Activated T-cell treated with anti-CD3 and anti-CD28 coated beads, Interleukin-2, amount 50 U/mL, for 24 hours (primary cell): ENCODE results near the gene EIF4G1.

Experiments used
- DNase-seq: peaks from one replicate; pipeline ENCODE4 v3.0.0-alpha.2; 2020
- H3K27ac Mint-ChIP-seq: 2 replicates; pipeline ENCODE4 v1.8.0; 2020; ENCODE audit warnings: mild to moderate bottlenecking, mixed read lengths
- H3K27me3 Mint-ChIP-seq: 2 replicates; pipeline ENCODE4 v1.8.0; 2020; ENCODE audit warnings: mixed read lengths
- H3K36me3 Mint-ChIP-seq: 2 replicates; pipeline ENCODE4 v1.8.0; 2020; ENCODE audit warnings: low read depth, mixed read lengths
- H3K4me1 Mint-ChIP-seq: 2 replicates; pipeline ENCODE4 v1.8.0; 2020; ENCODE audit warnings: low read depth, mixed read lengths
- H3K4me3 Mint-ChIP-seq: 2 replicates; pipeline ENCODE4 v1.8.0; 2020; ENCODE audit warnings: mild to moderate bottlenecking, moderate library complexity, mixed read lengths
- H3K9me3 Mint-ChIP-seq: 2 replicates; pipeline ENCODE4 v1.8.0; 2020; ENCODE audit warnings: mixed read lengths

Gene EIF4G1

GRCh38 chr3:184317201-184317600 is 2.8 kb downstream of the EIF4G1 start:
- Mint-ChIP-seq H3K36me3 (peaks cover 67% of the 10 kb centered on the region), H3K4me1 (peaks cover 53% of the 10 kb centered on the region), H3K9me3 (no peaks in the 10 kb centered on the region), H3K27me3 (no peaks in the 10 kb centered on the region), H3K27ac (peak overlapping the region; percentile 95), H3K4me3 (peak overlapping the region; percentile 88)
- no peak for DNase-seq

- Mint-ChIP-seq H3K36me3 (peaks cover 96% of the 10 kb centered on the region), H3K27me3 (no peaks in the 10 kb centered on the region), H3K9me3 (no peaks in the 10 kb centered on the region), H3K27ac (peak overlapping the region; percentile 55), H3K4me1 (peaks cover 72% of the 10 kb centered on the region), H3K4me3 (no peak overlapping the region)
- peak; percentile 69 for DNase-seq
Measured at GRCh38 chr3:184320104-184320445, 5.7 kb downstream of the EIF4G1 start.

DNA sequence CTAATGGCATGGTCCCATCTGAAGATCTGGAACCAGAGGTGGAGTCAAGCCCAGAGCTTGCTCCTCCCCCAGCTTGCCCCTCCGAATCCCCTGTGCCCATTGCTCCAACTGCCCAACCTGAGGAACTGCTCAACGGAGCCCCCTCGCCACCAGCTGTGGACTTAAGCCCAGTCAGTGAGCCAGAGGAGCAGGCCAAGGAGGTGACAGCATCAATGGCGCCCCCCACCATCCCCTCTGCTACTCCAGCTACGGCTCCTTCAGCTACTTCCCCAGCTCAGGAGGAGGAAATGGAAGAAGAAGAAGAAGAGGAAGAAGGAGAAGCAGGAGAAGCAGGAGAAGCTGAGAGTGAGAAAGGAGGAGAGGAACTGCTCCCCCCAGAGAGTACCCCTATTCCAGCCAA is 7.3 kb downstream of the EIF4G1 start:
- DNase-seq = no peak
- Mint-ChIP-seq H3K9me3 (no peaks in the 10 kb centered on the region), H3K36me3 (peaks cover 97% of the 10 kb centered on the region), H3K4me1 (peaks cover 78% of the 10 kb centered on the region), H3K27me3 (no peaks in the 10 kb centered on the region), H3K27ac (peak overlapping the region; percentile 55), H3K4me3 (no peak overlapping the region)

GRCh38 chr3:184322731-184323487 is 8.5 kb downstream of the EIF4G1 start:
- no peak overlapping the region for H3K4me3 Mint-ChIP-seq
- no peaks in the 10 kb centered on the region for H3K27me3 Mint-ChIP-seq
- H3K9me3 Mint-ChIP-seq = no peaks in the 10 kb centered on the region
- DNase-seq = no peak
- peaks cover 97% of the 10 kb centered on the region for H3K36me3 Mint-ChIP-seq
- peak overlapping the region; percentile 84 for H3K27ac Mint-ChIP-seq
- H3K4me1 Mint-ChIP-seq = peaks cover 66% of the 10 kb centered on the region

DNA sequence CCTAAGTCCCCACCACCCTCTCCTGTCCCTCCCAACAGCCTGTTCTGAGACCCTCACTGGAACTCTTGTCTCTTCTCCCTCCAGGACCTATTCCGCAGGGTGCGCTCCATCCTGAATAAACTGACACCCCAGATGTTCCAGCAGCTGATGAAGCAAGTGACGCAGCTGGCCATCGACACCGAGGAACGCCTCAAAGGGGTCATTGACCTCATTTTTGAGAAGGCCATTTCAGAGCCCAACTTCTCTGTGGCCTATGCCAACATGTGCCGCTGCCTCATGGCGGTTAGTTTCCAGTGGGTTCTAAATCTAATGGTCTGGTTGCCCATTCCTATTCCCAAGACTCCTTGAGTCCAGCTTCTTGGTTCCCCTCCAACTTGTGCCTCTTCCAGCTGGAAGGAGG is 9.3 kb downstream of the EIF4G1 start:
- Mint-ChIP-seq H3K27ac (peak overlapping the region; percentile 90), H3K4me1 (peaks cover 65% of the 10 kb centered on the region), H3K27me3 (no peaks in the 10 kb centered on the region), H3K9me3 (no peaks in the 10 kb centered on the region), H3K4me3 (no peak overlapping the region), H3K36me3 (peaks cover 98% of the 10 kb centered on the region)
- no peak for DNase-seq

GRCh38 chr3:184325269-184325668 is 10.9 kb downstream of the EIF4G1 start:
- Mint-ChIP-seq H3K27me3 (no peaks in the 10 kb centered on the region), H3K27ac (peak overlapping the region; percentile 90), H3K4me3 (no peak overlapping the region), H3K9me3 (no peaks in the 10 kb centered on the region), H3K36me3 (peaks cover 100% of the 10 kb centered on the region), H3K4me1 (peaks cover 61% of the 10 kb centered on the region)
- DNase-seq = no peak

DNA sequence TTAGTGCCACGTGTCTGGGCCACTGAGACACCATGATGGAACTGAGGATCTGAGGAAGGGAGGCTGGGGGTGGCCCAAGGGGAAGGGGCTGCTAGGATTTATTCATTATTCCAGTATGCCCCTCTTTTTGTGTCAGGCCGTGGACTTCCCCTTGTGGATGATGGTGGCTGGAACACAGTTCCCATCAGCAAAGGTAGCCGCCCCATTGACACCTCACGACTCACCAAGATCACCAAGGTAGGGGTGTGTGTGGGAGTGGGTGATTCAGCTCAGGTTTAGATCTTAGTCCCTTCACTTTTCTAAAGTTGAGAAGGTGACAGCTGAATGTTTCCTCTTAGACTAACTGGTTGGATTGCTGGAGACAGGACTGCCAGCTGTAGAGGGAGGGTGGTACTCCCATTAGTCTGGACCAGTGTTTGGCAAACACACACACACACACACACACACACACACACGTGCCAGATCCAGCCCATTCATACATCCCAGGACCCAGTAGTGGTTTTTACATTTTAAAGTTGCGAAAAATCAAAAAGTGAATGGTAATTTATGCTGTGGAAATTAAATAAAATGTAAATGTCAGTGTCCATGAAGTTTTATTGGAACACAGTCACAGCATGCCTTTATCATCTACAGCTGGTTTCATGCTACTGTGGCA is 11.4 kb downstream of the EIF4G1 start:
- Mint-ChIP-seq H3K4me1 (peaks cover 60% of the 10 kb centered on the region), H3K27ac (peak overlapping the region; percentile 90), H3K27me3 (no peaks in the 10 kb centered on the region), H3K36me3 (peaks cover 100% of the 10 kb centered on the region), H3K9me3 (no peaks in the 10 kb centered on the region), H3K4me3 (no peak overlapping the region)
- DNase-seq = peak; percentile 54

DNA sequence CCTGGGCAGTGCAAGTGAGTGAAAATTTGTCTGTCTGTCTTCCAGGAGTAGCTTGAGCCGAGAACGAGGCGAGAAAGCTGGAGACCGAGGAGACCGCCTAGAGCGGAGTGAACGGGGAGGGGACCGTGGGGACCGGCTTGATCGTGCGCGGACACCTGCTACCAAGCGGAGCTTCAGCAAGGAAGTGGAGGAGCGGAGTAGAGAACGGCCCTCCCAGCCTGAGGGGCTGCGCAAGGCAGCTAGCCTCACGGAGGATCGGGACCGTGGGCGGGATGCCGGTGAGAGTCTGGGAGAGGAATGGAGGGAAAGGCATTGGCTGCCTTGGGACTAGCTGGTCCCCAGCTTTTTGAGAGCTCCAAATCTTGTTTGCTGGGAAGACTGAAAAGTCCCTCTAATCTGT is 12.8 kb downstream of the EIF4G1 start:
- Mint-ChIP-seq H3K9me3 (no peaks in the 10 kb centered on the region), H3K4me1 (peaks cover 66% of the 10 kb centered on the region), H3K27me3 (no peaks in the 10 kb centered on the region), H3K4me3 (no peak overlapping the region), H3K36me3 (peaks cover 100% of the 10 kb centered on the region), H3K27ac (peak overlapping the region; percentile 85)
- DNase-seq = no peak

DNA sequence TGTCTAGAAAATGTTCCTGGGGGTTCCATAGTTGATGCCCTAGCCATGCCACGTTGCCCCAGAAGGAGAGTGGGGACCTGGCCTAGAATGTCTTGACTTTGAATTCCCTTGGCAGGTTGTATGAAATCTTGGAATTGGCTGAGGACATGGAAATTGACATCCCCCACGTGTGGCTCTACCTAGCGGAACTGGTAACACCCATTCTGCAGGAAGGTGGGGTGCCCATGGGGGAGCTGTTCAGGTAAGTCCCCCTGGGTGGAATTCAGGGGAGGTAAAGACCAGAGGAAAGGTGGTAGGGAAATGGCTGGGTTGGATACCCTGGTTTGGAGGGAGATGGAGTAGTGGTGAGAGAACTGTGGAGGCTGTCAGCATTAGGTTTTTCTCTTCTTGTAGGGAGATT is 14.1 kb downstream of the EIF4G1 start:
- Mint-ChIP-seq H3K4me3 (no peak overlapping the region), H3K27ac (peak overlapping the region; percentile 42), H3K27me3 (no peaks in the 10 kb centered on the region), H3K36me3 (peaks cover 100% of the 10 kb centered on the region), H3K4me1 (peaks cover 70% of the 10 kb centered on the region), H3K9me3 (no peaks in the 10 kb centered on the region)
- no peak for DNase-seq

GRCh38 chr3:184332370-184333090 is 18.1 kb downstream of the EIF4G1 start:
- H3K27ac Mint-ChIP-seq = peak overlapping the region; percentile 94
- H3K9me3 Mint-ChIP-seq = no peaks in the 10 kb centered on the region
- peaks cover 73% of the 10 kb centered on the region for H3K4me1 Mint-ChIP-seq
- DNase-seq = no peak
- H3K36me3 Mint-ChIP-seq = peaks cover 82% of the 10 kb centered on the region
- no peak overlapping the region for H3K4me3 Mint-ChIP-seq
- H3K27me3 Mint-ChIP-seq = no peaks in the 10 kb centered on the region

DNA sequence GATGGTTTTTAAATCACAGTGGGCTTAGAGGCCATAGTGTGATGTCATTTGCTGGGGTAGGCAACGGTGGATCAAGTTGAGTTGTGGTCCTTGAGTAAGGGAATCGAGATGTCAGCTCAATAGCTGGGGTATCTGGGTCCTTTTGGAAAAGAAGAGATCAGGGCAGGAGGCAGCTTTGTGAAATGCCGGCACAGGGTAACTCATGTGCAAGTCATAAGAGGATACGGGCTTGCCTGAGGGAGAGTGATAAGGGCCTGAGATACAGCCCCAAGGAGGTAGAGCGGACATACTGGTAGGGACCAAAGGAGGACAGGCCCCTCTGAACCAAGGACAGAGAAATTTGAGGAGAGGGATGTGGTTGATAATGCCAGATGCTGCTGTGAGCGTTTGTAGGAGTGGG is 18.8 kb downstream of the EIF4G1 start:
- Mint-ChIP-seq H3K27ac (peak overlapping the region; percentile 94), H3K4me3 (no peak overlapping the region), H3K9me3 (no peaks in the 10 kb centered on the region), H3K36me3 (peaks cover 78% of the 10 kb centered on the region), H3K27me3 (no peaks in the 10 kb centered on the region), H3K4me1 (peaks cover 80% of the 10 kb centered on the region)
- no peak for DNase-seq

GRCh38 chr3:184333700-184334099 is 19.3 kb downstream of the EIF4G1 start:
- Mint-ChIP-seq H3K36me3 (peaks cover 73% of the 10 kb centered on the region), H3K4me3 (no peak overlapping the region), H3K27me3 (no peaks in the 10 kb centered on the region), H3K27ac (peak overlapping the region; percentile 94), H3K4me1 (peaks cover 79% of the 10 kb centered on the region), H3K9me3 (no peaks in the 10 kb centered on the region)
- no peak for DNase-seq

DNA sequence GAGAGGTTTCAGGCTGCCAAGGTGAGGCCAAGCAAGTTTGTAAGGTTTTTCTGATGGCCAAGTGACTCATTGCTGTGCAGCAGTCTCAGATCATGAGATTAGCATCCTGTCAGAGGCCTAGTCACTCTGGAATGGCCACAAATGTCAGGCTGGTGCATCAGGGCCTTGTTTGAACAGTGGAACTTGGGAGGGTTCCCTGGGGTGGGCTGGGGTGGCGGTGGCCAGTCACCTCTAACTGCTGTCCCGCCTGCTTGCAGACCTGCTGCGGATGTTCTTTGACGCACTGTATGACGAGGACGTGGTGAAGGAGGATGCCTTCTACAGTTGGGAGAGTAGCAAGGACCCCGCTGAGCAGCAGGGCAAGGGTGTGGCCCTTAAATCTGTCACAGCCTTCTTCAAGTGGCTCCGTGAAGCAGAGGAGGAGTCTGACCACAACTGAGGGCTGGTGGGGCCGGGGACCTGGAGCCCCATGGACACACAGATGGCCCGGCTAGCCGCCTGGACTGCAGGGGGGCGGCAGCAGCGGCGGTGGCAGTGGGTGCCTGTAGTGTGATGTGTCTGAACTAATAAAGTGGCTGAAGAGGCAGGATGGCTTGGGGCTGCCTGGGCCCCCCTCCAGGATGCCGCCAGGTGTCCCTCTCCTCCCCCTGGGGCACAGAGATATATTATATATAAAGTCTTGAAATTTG is 20.2 kb downstream of the EIF4G1 start:
- peak; percentile 57 for DNase-seq
- Mint-ChIP-seq H3K27ac (peak overlapping the region; percentile 94), H3K27me3 (no peaks in the 10 kb centered on the region), H3K36me3 (peaks cover 64% of the 10 kb centered on the region), H3K4me1 (peaks cover 74% of the 10 kb centered on the region), H3K9me3 (no peaks in the 10 kb centered on the region), H3K4me3 (peak overlapping the region; percentile 7)

DNA sequence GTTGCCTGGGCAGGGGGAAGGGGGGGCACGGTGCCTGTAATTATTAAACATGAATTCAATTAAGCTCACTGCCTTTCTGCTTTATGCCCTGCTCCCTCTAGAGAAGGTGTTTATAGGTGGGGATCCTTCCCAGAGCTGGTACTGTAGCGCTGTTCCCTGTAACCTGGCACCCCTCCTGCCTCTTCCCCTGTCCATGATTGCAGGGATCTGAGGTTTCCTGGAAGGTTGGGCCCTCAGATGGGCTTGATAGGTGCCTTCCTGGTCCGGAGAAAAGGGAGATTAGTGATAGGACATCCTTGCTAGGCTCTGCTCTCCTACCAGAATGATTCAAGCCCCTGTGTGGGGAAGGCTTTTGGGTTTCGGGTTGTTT is 20.9 kb downstream of the EIF4G1 start:
- DNase-seq = no peak
- Mint-ChIP-seq H3K9me3 (no peaks in the 10 kb centered on the region), H3K36me3 (peaks cover 57% of the 10 kb centered on the region), H3K27me3 (no peaks in the 10 kb centered on the region), H3K4me1 (peaks cover 70% of the 10 kb centered on the region), H3K4me3 (peak overlapping the region; percentile 79), H3K27ac (peak overlapping the region; percentile 94)
